Retinal pigment epithelial cell (primary cell): Measurements from ENCODE around the gene DRC7.

Experiments used
- DNase-seq: peaks from one replicate; pipeline ENCODE4 v3.0.0-alpha.2; 2010; ENCODE audit warnings: low read depth
- H3K4me3 ChIP-seq: 2 replicates; pipeline ENCODE4 v1.5.1; 2011; ENCODE audit warnings: mild to moderate bottlenecking, low read length, control low read depth, moderate library complexity
- TF ChIP-seq, protein P1 (sequence below): conservative IDR thresholded peaks from 2 replicates; pipeline ENCODE4 v1.5.1; 2011; ENCODE audit warnings: low read depth, low read length, control low read depth, inconsistent platforms

DRC7 gene

DNA sequence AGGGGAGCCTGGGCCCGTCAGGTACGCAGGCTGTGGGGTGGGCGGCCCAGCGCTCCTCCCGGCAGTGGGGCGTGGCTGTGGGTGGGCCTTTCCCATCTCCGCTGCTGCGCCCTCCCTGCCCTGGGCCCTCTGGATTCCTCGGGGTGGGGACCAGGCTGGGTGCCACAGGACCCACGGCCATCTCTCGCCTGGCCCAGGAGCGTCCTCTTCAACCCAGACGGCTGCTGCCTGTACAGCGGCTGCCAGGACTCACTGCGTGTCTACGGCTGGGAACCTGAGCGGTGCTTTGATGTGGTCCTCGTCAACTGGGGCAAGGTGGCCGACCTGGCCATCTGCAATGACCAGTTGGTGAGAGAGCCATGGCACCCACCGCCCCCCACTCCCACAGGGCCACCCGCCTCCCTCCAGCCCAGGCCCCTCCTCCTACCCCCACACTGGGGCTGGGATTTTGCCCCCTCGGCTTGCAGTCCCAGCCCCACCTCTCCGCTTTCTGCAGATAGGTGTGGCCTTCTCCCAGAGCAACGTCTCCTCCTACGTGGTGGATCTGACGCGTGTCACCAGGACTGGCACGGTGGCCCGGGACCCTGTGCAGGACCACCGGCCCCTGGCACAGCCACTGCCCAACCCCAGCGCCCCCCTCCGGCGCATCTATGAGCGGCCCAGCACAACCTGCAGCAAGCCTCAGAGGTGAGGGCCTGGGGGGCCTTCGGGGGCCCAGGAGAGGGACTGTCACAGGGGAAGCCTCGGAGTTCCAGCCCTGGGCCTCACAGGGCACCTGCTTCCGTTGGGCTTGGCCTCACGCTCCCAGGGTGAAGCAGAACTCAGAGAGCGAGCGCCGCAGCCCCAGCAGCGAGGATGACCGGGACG lies 58.2 kb downstream of the DRC7 start:
- no peak overlapping the region for H3K4me3 ChIP-seq
- TF ChIP-seq, protein P1, sequence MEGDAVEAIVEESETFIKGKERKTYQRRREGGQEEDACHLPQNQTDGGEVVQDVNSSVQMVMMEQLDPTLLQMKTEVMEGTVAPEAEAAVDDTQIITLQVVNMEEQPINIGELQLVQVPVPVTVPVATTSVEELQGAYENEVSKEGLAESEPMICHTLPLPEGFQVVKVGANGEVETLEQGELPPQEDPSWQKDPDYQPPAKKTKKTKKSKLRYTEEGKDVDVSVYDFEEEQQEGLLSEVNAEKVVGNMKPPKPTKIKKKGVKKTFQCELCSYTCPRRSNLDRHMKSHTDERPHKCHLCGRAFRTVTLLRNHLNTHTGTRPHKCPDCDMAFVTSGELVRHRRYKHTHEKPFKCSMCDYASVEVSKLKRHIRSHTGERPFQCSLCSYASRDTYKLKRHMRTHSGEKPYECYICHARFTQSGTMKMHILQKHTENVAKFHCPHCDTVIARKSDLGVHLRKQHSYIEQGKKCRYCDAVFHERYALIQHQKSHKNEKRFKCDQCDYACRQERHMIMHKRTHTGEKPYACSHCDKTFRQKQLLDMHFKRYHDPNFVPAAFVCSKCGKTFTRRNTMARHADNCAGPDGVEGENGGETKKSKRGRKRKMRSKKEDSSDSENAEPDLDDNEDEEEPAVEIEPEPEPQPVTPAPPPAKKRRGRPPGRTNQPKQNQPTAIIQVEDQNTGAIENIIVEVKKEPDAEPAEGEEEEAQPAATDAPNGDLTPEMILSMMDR = no peak
- no peak for DNase-seq

DNA sequence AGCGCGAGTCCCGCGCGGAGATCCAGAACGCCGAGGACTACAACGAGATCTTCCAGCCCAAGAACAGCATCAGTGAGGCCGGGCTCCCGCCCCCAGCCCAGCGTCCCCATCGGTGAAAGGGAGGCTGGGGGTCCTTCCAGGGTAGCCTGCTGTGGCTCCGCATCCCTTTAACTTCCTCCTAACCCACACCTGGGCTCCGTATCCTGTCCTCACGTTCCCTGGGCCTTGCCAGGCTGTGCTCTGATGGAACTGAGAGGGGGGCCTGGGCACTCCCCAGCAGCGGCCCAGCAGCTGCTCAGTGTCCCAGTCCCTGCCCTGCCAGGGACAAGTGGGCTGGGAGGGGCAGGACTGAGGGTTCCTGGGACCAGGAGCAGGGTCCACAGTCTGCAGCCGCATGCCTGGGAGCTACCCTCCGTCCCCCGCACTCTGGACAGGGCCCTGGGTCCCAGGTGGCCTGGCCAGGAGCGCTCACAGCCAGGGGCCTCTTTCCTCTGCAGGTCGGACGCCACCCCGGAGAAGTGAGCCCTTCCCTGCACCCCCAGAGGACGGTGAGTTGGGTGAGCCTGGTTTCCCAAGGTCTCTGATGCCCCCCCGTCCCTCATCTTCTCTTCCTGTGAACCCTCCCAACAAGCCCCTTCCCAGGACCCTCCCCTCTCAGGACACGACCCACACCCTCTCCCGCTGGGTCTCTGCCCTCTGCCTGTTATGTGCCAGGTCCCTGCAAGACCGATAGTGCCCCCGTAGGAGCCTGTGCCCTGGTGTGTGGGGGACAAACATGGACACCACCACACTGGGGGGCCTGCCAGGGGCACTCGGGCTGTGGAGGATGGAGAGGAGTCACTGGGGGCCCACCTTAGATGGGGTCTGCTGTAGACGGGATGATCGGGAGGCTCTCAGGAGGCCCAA lies 59.1 kb downstream of the DRC7 start:
- TF ChIP-seq, protein P1 = no peak
- DNase-seq = no peak

DNA sequence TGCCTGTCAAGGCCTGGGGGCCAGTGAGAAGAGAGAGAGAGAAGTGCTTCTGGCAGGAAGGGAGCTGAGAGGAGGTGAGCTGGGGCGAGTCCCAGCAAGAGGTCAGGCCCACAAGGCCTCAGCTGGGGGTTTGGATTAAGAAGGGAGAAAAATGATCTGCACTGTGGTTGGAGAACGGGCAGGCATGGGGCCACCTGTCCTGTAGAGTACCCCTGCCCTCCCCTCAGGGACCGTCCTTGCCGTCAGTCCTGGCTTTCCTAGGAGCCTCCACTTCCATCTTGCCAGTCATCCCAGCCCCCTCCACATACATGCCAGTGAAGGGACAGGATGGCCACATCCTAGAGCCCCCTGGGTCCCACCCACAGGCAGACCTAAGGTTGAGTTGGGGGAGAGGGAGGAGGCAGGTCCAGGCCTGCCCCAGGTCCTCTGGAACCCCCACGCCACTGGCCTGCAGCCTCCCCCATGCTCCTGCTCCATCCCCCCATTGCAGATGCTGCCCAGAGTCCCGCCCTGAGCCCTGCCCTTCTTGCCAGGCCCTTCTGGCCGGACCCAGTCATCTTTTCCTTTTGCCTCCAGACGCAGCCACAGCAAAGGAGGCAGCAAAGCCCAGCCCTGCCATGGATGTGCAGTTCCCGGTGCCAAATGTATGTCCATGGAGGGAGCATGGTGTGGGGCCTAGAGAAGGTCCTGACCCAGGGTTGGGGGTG lies 59.9 kb downstream of the DRC7 start:
- H3K4me3 ChIP-seq = no peak overlapping the region
- TF ChIP-seq, protein P1 = no peak
- no peak for DNase-seq

More for the DNA sequence above, 59.1 kb downstream of the DRC7 start:
- no peak overlapping the region for H3K4me3 ChIP-seq

DNA sequence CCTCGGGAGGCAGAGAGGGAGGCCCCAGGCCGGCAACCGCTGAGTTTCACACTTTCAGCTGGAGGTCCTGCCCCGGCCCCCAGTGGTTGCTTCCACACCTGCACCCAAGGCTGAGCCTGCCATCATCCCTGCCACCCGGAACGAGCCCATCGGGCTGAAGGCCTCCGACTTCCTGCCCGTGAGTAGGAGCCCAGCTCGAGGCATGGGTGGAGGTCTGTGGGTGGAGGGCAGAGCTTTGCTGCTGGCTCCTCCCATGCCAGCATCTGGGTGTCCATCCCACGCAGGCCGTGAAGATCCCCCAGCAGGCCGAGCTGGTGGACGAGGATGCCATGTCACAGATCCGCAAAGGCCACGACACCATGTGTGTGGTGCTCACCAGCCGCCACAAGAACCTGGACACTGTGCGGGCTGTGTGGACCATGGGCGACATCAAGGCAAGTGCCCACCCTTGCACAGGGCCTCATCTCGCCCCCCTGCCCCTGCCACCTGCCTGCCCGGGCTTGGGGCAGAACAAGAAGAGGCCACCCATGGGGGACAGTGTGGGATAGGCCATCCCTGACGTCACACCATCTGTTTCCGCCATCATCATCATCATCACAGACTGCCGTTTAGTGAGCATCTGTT lies 60.6 kb downstream of the DRC7 start:
- no peak for DNase-seq
- TF ChIP-seq, protein P1 = no peak
- H3K4me3 ChIP-seq = no peak overlapping the region

DNA sequence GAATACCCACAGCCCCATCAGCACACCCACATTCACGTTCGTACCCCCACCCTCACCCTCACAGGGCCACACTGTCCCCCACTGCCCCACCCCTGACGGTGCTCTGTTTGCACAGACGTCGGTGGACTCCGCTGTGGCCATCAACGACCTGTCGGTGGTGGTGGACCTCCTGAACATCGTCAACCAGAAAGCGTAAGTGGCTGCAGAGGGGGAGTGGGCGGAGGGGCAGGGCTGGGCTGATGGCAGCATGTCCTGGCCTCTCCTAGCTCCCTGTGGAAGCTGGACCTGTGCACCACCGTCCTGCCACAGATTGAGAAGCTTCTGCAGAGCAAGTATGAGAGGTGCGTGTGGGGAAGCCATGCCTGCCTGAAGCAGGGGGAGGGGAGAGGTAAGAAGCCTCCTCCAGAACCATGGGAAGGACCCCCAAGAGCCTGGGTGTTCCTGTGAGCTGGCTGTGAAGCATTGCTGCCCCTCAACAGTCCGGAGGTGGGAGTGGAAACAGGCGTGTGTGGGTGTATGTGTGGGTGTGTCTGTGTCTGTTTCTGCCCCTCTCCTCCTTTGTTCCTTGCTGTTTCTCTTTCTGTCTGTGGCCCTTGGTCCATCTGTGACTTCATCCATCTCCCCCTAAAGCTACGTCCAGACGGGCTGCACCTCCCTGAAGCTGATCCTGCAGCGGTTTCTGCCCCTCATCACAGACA lies 61.3 kb downstream of the DRC7 start:
- TF ChIP-seq, protein P1 = no peak
- H3K4me3 ChIP-seq = no peak overlapping the region
- DNase-seq = no peak
